SK-N-SH treated with all-trans-retinoic acid at 6 μM for 48 hours (cell line): Measurements from ENCODE around the gene SLC2A6.

Experiments used
- ATAC-seq: fragments of 200-7000 bp; cut with Tn5 transposase; 3 replicates; pipeline ENCODE4 v1.9.1; 2020; ENCODE audit warnings: mild to moderate bottlenecking, moderate library complexity
- ARNTL ChIP-seq: fragments of 450-650 bp; formaldehyde crosslinking; IDR thresholded peaks from 2 replicates; pipeline ENCODE4 v1.5.0; 2020; ENCODE audit warnings: low read depth, mild to moderate bottlenecking, moderate library complexity, borderline replicate concordance
- BACH2 ChIP-seq: fragments of 250-450 bp; sonication (Bioruptor Pico); IDR thresholded peaks from 2 replicates; pipeline ENCODE4 v1.9.0; 2021; ENCODE audit warnings: mild to moderate bottlenecking, borderline replicate concordance
- CSDC2 ChIP-seq: fragments of 250-450 bp; sonication (Bioruptor Pico); IDR thresholded peaks from 2 replicates; pipeline ENCODE4 v1.5.0; 2020; ENCODE audit warnings: mild to moderate bottlenecking, moderate library complexity
- ESRRG ChIP-seq: fragments of 250-450 bp; sonication (Bioruptor Pico); IDR thresholded peaks from 2 replicates; pipeline ENCODE4 v1.6.1; 2021; ENCODE audit warnings: mild to moderate bottlenecking
- GLIS3 ChIP-seq: fragments of 250-450 bp; sonication (Bioruptor Pico); IDR thresholded peaks from 2 replicates; pipeline ENCODE4 v1.5.0; 2020; ENCODE audit warnings: mild to moderate bottlenecking, moderate library complexity
- ISL1 ChIP-seq: fragments of 250-450 bp; sonication (Bioruptor Pico); IDR thresholded peaks from 2 replicates; pipeline ENCODE4 v2.1.2; 2022; ENCODE audit warnings: mild to moderate bottlenecking, moderate library complexity
- OSR1 ChIP-seq: fragments of 250-450 bp; sonication (Bioruptor Pico); IDR thresholded peaks from 2 replicates; pipeline ENCODE4 v1.8.0; 2022; ENCODE audit warnings: moderate library complexity, mild to moderate bottlenecking, inconsistent platforms
- PATZ1 ChIP-seq: fragments of 250-450 bp; sonication (Bioruptor Pico); IDR thresholded peaks from 2 replicates; pipeline ENCODE4 v1.8.0; 2020; ENCODE audit warnings: mild to moderate bottlenecking, moderate library complexity, borderline replicate concordance
- RARB ChIP-seq: fragments of 250-450 bp; sonication (Bioruptor Pico); IDR thresholded peaks from 2 replicates; pipeline ENCODE4 v1.8.0; 2021; ENCODE audit warnings: mild to moderate bottlenecking, moderate library complexity
- TCF4 ChIP-seq: fragments of 250-450 bp; sonication (Bioruptor Pico); IDR thresholded peaks from 2 replicates; pipeline ENCODE4 v1.8.0; 2021; ENCODE audit warnings: mild to moderate bottlenecking, moderate library complexity, borderline replicate concordance
- TOX ChIP-seq: fragments of 250-450 bp; sonication (Bioruptor Pico); IDR thresholded peaks from 2 replicates; pipeline ENCODE4 v1.8.0; 2021; ENCODE audit warnings: mild to moderate bottlenecking, moderate library complexity, borderline replicate concordance
- ZC3H10 ChIP-seq: fragments of 250-450 bp; sonication (Bioruptor Pico); IDR thresholded peaks from 2 replicates; pipeline ENCODE4 v1.5.1; 2021; ENCODE audit warnings: mild to moderate bottlenecking, moderate library complexity
- ZFP3 ChIP-seq: fragments of 250-450 bp; sonication (Bioruptor Pico); IDR thresholded peaks from 2 replicates; pipeline ENCODE4 v1.5.0; 2020; ENCODE audit warnings: mild to moderate bottlenecking, moderate library complexity
- ZFP30 ChIP-seq: fragments of 450-650 bp; formaldehyde crosslinking; IDR thresholded peaks from 2 replicates; pipeline ENCODE4 v1.5.0; 2022; ENCODE audit warnings: mild to moderate bottlenecking, moderate library complexity
- ZNF70 ChIP-seq: fragments of 450-650 bp; formaldehyde crosslinking; IDR thresholded peaks from 2 replicates; pipeline ENCODE4 v1.5.0; 2020; ENCODE audit warnings: mild to moderate bottlenecking, moderate library complexity
- ZNF8 ChIP-seq: fragments of 450-650 bp; formaldehyde crosslinking; IDR thresholded peaks from 2 replicates; pipeline ENCODE4 v1.5.0; 2020; ENCODE audit warnings: mild to moderate bottlenecking, moderate library complexity
- TF ChIP-seq, protein P1 (sequence below): fragments of 250-450 bp; sonication (Bioruptor Pico); IDR thresholded peaks from 2 replicates; pipeline ENCODE4 v1.5.1; 2021; ENCODE audit warnings: mild to moderate bottlenecking, moderate library complexity
- TF ChIP-seq, protein P2 (sequence below): fragments of 250-450 bp; sonication (Bioruptor Pico); IDR thresholded peaks from 2 replicates; pipeline ENCODE4 v1.5.1; 2020; ENCODE audit warnings: low read depth, mild to moderate bottlenecking, moderate library complexity
- TF ChIP-seq, protein P3 (sequence below): fragments of 250-450 bp; sonication (Bioruptor Pico); IDR thresholded peaks from 2 replicates; pipeline ENCODE4 v1.5.0; 2020; ENCODE audit warnings: mild to moderate bottlenecking, moderate library complexity
- TF ChIP-seq, protein P4 (sequence below): fragments of 250-450 bp; sonication (Bioruptor Pico); IDR thresholded peaks from 2 replicates; pipeline ENCODE4 v1.8.0; 2021; ENCODE audit warnings: low read depth, mild to moderate bottlenecking, moderate library complexity, borderline replicate concordance

The SLC2A6 gene

DNA sequence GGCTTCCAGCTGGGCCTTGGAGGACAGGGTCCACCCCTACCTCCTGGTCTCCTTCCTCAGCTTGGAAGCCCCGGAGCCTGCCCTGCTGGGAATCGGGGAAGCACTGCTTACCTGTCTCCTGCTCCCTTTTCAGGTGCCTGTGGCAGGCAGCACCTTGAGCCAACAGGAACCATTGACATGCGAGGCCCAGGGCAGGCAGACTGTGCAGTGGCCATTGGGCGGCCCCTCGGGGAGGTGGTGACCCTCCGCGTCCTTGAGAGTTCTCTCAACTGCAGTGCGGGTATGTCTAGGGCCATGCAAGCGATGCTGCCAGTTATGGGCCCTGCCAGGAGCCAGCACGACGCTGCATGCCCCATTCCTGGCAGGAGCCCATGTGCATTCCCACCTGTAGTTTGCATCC lies 23.0 kb downstream of the SLC2A6 start:
- TF ChIP-seq PATZ1 (CRISPR knock-in tag) (no peak), GLIS3 (CRISPR knock-in tag) (no peak), ZNF8 (CRISPR knock-in tag) (no peak), RARB (no peak), TCF4 (no peak), ZC3H10 (CRISPR knock-in tag) (no peak), BACH2 (CRISPR knock-in tag) (no peak), ISL1 (CRISPR knock-in tag) (no peak), OSR1 (CRISPR knock-in tag) (no peak), ZNF70 (CRISPR knock-in tag) (no peak), ZFP30 (CRISPR knock-in tag) (no peak), ARNTL (no peak), ZFP3 (no peak), CSDC2 (CRISPR knock-in tag) (no peak), TOX (CRISPR knock-in tag) (no peak)
- TF ChIP-seq, protein P1, sequence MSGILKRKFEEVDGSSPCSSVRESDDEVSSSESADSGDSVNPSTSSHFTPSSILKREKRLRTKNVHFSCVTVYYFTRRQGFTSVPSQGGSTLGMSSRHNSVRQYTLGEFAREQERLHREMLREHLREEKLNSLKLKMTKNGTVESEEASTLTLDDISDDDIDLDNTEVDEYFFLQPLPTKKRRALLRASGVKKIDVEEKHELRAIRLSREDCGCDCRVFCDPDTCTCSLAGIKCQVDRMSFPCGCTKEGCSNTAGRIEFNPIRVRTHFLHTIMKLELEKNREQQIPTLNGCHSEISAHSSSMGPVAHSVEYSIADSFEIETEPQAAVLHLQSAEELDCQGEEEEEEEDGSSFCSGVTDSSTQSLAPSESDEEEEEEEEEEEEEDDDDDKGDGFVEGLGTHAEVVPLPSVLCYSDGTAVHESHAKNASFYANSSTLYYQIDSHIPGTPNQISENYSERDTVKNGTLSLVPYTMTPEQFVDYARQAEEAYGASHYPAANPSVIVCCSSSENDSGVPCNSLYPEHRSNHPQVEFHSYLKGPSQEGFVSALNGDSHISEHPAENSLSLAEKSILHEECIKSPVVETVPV (CRISPR knock-in tag): no peak
- TF ChIP-seq, protein P2, sequence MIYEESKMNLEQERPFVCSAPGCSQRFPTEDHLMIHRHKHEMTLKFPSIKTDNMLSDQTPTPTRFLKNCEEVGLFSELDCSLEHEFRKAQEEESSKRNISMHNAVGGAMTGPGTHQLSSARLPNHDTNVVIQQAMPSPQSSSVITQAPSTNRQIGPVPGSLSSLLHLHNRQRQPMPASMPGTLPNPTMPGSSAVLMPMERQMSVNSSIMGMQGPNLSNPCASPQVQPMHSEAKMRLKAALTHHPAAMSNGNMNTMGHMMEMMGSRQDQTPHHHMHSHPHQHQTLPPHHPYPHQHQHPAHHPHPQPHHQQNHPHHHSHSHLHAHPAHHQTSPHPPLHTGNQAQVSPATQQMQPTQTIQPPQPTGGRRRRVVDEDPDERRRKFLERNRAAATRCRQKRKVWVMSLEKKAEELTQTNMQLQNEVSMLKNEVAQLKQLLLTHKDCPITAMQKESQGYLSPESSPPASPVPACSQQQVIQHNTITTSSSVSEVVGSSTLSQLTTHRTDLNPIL: no peak
- TF ChIP-seq, protein P3, sequence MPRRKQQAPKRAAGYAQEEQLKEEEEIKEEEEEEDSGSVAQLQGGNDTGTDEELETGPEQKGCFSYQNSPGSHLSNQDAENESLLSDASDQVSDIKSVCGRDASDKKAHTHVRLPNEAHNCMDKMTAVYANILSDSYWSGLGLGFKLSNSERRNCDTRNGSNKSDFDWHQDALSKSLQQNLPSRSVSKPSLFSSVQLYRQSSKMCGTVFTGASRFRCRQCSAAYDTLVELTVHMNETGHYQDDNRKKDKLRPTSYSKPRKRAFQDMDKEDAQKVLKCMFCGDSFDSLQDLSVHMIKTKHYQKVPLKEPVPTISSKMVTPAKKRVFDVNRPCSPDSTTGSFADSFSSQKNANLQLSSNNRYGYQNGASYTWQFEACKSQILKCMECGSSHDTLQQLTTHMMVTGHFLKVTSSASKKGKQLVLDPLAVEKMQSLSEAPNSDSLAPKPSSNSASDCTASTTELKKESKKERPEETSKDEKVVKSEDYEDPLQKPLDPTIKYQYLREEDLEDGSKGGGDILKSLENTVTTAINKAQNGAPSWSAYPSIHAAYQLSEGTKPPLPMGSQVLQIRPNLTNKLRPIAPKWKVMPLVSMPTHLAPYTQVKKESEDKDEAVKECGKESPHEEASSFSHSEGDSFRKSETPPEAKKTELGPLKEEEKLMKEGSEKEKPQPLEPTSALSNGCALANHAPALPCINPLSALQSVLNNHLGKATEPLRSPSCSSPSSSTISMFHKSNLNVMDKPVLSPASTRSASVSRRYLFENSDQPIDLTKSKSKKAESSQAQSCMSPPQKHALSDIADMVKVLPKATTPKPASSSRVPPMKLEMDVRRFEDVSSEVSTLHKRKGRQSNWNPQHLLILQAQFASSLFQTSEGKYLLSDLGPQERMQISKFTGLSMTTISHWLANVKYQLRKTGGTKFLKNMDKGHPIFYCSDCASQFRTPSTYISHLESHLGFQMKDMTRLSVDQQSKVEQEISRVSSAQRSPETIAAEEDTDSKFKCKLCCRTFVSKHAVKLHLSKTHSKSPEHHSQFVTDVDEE: no peak
- no peak for ATAC-seq

DNA sequence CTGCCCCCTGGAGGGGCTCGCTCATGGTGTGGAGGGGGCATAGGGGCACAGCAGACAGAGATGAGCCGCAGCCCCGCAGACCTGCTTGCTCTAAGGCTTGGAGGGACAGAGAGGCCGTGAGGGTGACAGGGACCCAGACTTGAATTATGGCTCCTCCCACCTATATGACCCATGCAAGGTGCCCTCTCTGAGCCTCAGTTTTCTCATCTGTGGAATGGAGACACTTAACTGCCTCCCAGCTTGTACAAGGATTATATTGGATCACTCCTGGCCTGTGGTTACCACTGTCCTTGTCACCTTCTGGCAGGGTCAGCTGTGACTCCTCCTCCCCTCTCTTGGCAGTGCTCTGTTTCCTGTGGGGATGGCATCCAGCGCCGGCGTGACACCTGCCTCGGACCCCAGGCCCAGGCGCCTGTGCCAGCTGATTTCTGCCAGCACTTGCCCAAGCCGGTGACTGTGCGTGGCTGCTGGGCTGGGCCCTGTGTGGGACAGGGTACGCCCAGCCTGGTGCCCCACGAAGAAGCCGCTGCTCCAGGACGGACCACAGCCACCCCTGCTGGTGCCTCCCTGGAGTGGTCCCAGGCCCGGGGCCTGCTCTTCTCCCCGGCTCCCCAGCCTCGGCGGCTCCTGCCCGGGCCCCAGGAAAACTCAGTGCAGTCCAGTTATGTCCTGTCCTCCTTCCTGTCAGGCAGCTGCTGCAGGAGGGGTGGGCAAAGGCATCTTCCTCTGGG lies 23.8 kb downstream of the SLC2A6 start:
- ATAC-seq: no peak
- TF ChIP-seq CSDC2 (CRISPR knock-in tag): no peak
- TF ChIP-seq, protein P4, sequence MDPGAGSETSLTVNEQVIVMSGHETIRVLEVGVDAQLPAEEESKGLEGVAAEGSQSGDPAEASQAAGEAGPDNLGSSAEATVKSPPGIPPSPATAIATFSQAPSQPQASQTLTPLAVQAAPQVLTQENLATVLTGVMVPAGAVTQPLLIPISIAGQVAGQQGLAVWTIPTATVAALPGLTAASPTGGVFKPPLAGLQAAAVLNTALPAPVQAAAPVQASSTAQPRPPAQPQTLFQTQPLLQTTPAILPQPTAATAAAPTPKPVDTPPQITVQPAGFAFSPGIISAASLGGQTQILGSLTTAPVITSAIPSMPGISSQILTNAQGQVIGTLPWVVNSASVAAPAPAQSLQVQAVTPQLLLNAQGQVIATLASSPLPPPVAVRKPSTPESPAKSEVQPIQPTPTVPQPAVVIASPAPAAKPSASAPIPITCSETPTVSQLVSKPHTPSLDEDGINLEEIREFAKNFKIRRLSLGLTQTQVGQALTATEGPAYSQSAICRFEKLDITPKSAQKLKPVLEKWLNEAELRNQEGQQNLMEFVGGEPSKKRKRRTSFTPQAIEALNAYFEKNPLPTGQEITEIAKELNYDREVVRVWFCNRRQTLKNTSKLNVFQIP: no peak
- TF ChIP-seq ZNF70 (CRISPR knock-in tag): no peak
- TF ChIP-seq TOX (CRISPR knock-in tag): no peak
- TF ChIP-seq ESRRG (CRISPR knock-in tag): no peak
- TF ChIP-seq, protein P2: no peak
- TF ChIP-seq ZNF8 (CRISPR knock-in tag): no peak
- TF ChIP-seq ZFP30 (CRISPR knock-in tag): no peak
- TF ChIP-seq ARNTL: no peak
- TF ChIP-seq ISL1 (CRISPR knock-in tag): no peak
- TF ChIP-seq ZC3H10 (CRISPR knock-in tag): no peak
